Measurements from ENCODE around the gene ANK2. TPM values are rescaled to one million over a fixed set of nuclear protein-coding genes. Genes with fewer than 3 reads are reported as not detected.
"Not testable (repeated sequence)": the region's sequence is repeated elsewhere in the genome, so short reads cannot be mapped to it uniquely, and the experiment has no call there.

Gene ANK2
- total RNA-seq, 2 donors from 2014 or later, result 1.0 to 5.4 TPM

DNA sequence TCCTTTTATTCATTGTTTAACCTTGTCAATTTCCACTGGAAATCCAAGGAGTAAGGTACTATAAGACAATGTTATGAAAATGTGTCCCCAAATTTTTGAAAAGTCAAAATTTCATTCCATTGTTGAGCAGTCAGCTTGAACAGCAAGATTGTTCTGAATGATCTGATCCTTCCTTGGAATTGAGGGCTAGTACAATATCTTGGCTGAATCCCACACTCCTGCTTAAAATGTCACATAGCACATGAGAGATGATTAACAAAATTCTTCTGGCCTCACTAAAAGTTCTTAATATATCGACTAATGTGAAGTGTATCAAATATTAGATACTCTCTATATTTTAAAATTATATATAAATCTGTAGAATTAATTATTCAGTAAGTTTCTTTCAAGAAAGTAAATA, 104.8 kb downstream of the ANK2 start:
- no peaks in the 10 kb centered on the region for H3K36me3 Mint-ChIP-seq
- H3K27ac Mint-ChIP-seq, result no peak overlapping the region
- no peak for ATAC-seq
- H3K9me3 Mint-ChIP-seq, result no peaks in the 10 kb centered on the region
- no peak for DNase-seq (ENCODE audit: low spot score in 2 of 2)

GRCh38 chr4:113157086-113157857, 107.8 kb downstream of the ANK2 start:
- H3K9me3 Mint-ChIP-seq, result no peaks in the 10 kb centered on the region
- DNase-seq (ENCODE audit: low spot score in 2 of 2) (no peak), ATAC-seq (no peak)
- no peaks in the 10 kb centered on the region for H3K36me3 Mint-ChIP-seq
- H3K27ac Mint-ChIP-seq, result no peak overlapping the region

DNA sequence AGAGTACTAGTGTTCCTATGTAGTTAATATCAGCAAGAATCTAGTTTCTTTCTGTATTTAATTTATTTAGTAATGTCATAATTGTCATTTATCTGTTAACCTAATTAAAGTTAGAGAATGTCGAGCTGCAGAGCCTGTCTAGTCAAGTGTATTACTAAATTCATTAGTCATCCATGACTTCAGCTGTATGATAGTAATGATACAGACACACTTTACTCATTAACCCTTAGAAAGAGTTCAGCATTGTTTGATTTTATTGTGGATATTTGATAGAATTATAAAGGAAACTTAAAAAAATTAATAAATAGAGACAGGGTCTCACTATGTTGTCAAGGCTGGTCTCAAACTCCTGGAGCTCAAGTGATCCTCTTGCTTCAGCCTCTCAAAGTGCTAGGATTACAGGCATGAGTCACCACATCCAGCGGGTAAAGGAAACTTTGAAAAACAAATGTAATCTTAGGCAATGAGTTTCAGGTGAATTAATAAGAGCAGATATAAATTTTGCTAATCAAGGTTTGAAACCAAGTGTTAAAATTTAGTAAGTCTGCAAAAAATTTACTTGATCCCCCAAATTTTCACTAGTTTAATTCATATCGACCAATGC, 110.6 kb downstream of the ANK2 start:
- H3K27ac Mint-ChIP-seq, result no peak overlapping the region
- ATAC-seq, result no peak

GRCh38 chr4:113160548-113160947, 111.1 kb downstream of the ANK2 start:
- H3K36me3 Mint-ChIP-seq, result no peaks in the 10 kb centered on the region
- no peaks in the 10 kb centered on the region for H3K9me3 Mint-ChIP-seq
- no peak for DNase-seq (ENCODE audit: low spot score in 2 of 2)
- H3K27ac Mint-ChIP-seq, result no peak overlapping the region
- no peak for ATAC-seq

More for the DNA sequence above, 110.6 kb downstream of the ANK2 start:
- DNase-seq (ENCODE audit: low spot score in 2 of 2), result no peak
- Mint-ChIP-seq H3K36me3 (no peaks in the 10 kb centered on the region), H3K9me3 (no peaks in the 10 kb centered on the region)

GRCh38 chr4:113162089-113162488, 112.6 kb downstream of the ANK2 start:
- ATAC-seq (no peak), DNase-seq (ENCODE audit: low spot score in 2 of 2) (no peak)
- H3K9me3 Mint-ChIP-seq, result no peaks in the 10 kb centered on the region
- H3K27ac Mint-ChIP-seq, result no peak overlapping the region
- no peaks in the 10 kb centered on the region for H3K36me3 Mint-ChIP-seq

GRCh38 chr4:113169368-113169767, 119.9 kb downstream of the ANK2 start:
- Mint-ChIP-seq H3K9me3 (no peaks in the 10 kb centered on the region), H3K36me3 (no peaks in the 10 kb centered on the region), H3K27ac (no peak overlapping the region)
- ATAC-seq, result no peak
- no peak for DNase-seq (ENCODE audit: low spot score in 2 of 2)

DNA sequence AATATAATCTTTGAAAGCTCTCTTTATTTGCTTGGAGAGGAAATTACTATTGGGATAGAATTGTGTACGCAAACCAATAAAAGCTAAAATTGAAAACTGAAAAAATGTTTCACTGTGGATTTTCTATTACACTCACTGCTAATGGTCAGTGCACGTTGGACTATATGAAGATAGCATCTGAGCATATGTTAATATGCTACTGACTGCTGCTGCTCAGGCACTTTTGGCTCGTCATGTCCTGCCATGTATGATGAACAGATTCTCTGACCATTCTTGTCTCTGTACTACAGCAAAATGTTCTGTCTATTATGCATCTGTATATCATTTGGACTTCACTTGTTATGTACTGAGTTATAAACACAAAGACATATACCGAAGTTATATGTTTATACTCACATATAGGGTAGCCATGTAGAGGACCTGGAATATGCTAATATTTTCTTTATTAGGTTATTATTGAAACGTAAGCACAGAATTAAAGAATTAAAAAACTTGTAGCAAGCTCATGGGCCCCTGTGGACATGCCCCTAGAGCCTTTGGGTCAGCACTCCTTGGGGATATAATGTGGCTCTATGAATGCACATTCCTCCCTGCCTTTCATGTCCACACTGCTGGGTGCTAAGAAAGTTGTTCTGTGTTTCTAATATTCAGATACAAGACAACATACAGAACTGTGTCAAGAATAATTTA, 120.8 kb downstream of the ANK2 start:
- Mint-ChIP-seq H3K9me3 (no peaks in the 10 kb centered on the region), H3K36me3 (no peaks in the 10 kb centered on the region), H3K27ac (no peak overlapping the region)
- ATAC-seq (no peak), DNase-seq (ENCODE audit: low spot score in 2 of 2) (no peak)

GRCh38 chr4:113170805-113171468, 121.5 kb downstream of the ANK2 start:
- no peaks in the 10 kb centered on the region for H3K9me3 Mint-ChIP-seq
- no peak for DNase-seq (ENCODE audit: low spot score in 2 of 2)
- ATAC-seq, result no peak
- no peaks in the 10 kb centered on the region for H3K36me3 Mint-ChIP-seq
- no peak overlapping the region for H3K27ac Mint-ChIP-seq

DNA sequence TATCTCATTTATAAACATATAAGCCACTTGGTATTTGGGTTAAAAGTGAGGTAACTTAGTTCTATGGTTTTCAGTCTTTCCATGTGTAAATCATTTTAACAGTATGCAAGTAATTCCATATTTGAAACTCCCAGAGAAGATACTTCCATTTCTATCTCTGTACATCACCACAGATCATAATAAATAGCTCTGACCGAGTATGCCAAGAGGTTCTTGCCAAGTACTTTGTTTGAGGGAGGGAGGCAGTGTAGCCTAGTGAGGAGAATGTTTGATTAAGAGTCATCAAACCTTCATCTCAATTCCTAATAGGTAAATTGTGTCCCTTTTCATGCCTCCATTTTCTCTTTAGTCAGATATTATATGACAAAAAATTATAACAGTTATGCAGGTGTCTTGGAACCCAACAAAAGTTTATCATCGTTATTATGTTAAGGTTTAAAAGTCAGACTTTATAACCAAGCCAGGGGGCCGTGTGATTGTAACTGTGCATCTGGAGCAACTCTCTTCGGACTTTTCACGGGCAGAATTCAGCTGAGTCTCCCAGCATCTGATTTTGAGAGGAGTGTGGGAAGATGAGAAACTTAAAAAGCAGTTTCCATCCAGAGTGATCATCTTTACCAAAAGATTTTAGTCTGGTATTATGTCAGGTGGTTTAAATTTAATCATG, 123.8 kb downstream of the ANK2 start:
- DNase-seq (ENCODE audit: low spot score in 2 of 2) (no peak), ATAC-seq (no peak)
- Mint-ChIP-seq H3K9me3 (no peaks in the 10 kb centered on the region), H3K36me3 (no peaks in the 10 kb centered on the region), H3K27ac (no peak overlapping the region)

DNA sequence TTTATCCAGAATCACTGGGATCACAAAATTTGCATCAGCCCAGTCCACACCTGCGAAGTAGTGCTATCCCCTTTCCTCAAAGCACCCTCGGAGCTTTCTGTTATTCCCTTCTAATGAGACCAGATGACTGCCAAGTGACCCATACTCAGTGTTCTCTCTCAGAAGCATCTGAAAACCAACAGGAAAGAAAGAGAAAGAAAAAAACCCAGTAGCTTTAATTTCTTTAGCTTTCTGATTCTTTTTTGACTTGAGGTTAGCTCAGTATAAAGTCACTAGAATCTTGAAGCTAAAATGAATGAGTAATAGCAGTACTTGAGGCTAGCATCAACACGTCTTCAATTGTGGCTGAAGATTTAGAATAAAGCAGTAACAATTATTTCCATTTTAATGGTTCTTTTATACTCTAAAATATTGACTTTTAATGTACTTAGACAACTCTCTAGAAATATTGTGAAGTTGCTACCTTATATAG, 124.4 kb downstream of the ANK2 start:
- no peak for ATAC-seq
- Mint-ChIP-seq H3K9me3 (no peaks in the 10 kb centered on the region), H3K27ac (no peak overlapping the region), H3K36me3 (no peaks in the 10 kb centered on the region)
- DNase-seq (ENCODE audit: low spot score in 2 of 2), result no peak

- DNase-seq (ENCODE audit: low spot score in 2 of 2) (no peak), ATAC-seq (no peak)
- no peaks in the 10 kb centered on the region for H3K36me3 Mint-ChIP-seq
- H3K27ac Mint-ChIP-seq, result no peak overlapping the region
- H3K9me3 Mint-ChIP-seq, result no peaks in the 10 kb centered on the region
Observed at GRCh38 chr4:113179091-113179490, 129.6 kb downstream of the ANK2 start.

- ATAC-seq (no peak), DNase-seq (ENCODE audit: low spot score in 2 of 2) (no peak)
- no peak overlapping the region for H3K27ac Mint-ChIP-seq
- H3K36me3 Mint-ChIP-seq, result no peaks in the 10 kb centered on the region
- H3K9me3 Mint-ChIP-seq, result no peaks in the 10 kb centered on the region
Observed at GRCh38 chr4:113179996-113180395, 130.5 kb downstream of the ANK2 start.

DNA sequence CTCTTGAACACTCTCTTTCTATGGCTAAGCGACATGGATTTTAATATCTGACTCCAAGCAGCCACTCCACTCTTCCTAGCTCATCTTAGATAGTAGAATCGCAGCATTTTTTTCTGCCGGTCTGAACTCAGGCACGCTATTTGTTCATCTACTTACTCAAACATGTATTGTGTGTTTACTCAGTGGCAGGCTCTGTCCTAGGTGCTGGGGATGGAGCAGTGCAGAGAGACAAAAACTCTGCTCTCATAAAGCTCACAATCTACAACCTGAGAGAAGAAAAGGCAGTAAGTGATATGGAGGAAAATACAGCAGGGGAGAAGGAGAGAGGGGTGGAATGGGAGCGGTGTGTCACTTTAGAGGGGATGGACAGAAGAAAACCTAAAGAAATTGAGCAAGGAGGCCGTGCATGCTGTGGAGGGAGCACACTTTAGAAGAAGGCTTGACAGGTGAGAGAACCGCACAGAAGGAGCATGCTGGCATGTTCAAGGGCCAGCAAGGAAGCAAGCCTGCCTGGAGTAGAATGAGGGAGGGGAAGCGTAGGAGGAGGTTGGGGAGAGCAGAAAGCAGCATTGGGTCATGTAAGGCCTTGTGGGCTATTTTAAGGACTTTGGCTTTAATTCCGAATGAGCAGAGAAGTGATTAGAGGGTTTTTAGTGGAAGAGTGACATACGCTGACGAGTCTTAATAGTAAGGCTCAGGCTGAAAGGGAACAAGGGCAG, 132.0 kb downstream of the ANK2 start:
- no peak for ATAC-seq
- H3K9me3 Mint-ChIP-seq, result no peaks in the 10 kb centered on the region
- H3K36me3 Mint-ChIP-seq, result no peaks in the 10 kb centered on the region

DNA sequence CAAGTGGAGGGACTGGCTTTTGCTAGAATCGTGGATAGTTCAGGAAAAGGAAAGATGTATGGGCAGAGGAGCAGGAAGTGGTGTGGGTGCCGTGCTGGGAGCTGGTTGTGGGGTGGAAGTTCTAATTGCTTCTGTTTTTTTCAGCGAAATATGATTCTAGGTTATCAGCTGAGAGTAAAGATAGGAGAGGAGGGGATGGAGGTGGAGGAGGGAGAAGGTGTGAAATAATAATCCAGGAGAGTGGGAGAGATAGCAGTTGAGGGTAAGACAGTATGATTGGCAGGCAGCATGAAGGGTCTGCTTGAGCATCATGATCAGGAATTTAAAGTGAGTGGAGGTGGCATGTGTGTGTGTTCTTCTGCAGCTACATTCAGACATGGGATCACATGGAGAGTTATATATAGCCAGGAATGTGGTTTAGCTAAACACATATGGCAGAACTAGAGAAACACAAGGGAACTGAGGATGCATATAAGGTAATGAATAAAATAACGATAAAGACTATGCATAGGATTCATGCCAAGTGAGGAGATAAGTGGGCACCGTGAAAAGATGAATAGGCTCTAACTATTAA, 133.7 kb downstream of the ANK2 start:
- Mint-ChIP-seq H3K27ac (no peak overlapping the region), H3K9me3 (no peaks in the 10 kb centered on the region), H3K36me3 (no peaks in the 10 kb centered on the region)
- DNase-seq (ENCODE audit: low spot score in 2 of 2), result no peak
- no peak for ATAC-seq

More for the DNA sequence above, 132.0 kb downstream of the ANK2 start:
- DNase-seq (ENCODE audit: low spot score in 2 of 2), result no peak
- H3K27ac Mint-ChIP-seq, result no peak overlapping the region

DNA sequence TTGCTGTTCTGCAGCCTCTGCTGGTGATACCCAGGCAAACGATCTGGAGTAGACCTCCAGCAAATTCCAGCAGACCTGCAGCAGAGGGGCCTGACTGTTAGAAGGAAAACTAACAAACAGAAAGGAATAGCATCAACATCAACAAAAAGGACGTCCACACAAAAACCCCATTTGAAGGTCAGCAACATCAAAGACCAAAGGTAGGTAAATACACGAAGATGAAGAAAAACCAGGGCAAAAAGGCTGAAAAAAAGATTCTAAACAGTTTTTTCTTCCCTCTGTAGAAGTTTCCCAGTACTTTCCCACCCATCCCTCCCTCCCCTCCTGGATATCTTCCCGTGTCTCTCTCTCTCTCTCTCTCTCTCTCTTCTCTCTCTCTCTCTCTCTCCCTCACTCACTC, 136.8 kb downstream of the ANK2 start:
- not testable (repeated sequence) for H3K9me3 Mint-ChIP-seq; ATAC-seq; DNase-seq (ENCODE audit: low spot score in 2 of 2); H3K27ac Mint-ChIP-seq; H3K36me3 Mint-ChIP-seq

DNA sequence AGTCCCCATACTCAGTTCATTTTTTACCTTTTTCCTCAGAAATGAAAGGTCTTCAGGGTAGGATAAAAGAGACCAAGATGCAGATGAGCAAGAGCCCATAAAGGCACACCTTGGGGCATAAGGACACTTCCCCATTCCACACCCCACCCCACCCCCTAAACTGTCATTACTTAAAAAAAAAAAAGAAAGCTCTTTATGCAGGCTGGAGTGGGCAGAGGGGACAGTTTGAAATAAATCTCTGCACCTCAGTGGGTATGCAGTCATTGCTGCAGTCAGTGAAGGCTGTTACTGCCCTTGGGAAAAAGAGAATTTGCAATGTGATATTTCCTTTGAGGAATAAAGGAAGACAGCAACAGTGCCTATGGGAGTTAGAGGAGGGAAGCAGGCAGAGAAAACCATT, 137.5 kb downstream of the ANK2 start:
- Mint-ChIP-seq H3K36me3 (no peaks in the 10 kb centered on the region), H3K9me3 (no peaks in the 10 kb centered on the region), H3K27ac (no peak overlapping the region)
- DNase-seq (ENCODE audit: low spot score in 2 of 2) (no peak), ATAC-seq (no peak)
